ENCODE data around the gene NRG3.

- TF ChIP-seq POLR2AphosphoS5 (IDR thresholded peaks at IDR 0.05; ENCODE audit: borderline replicate concordance, low read depth, low read length) (no peak), EZH2 (IDR thresholded peaks at IDR 0.05) (no peak), FOXP2 (optimal IDR thresholded peaks at IDR 0.05; ENCODE audit: control extremely low read depth, extremely low read length, insufficient read depth) (no peak)
Measured at GRCh38 chr10:82468453-82468852, 593.5 kb downstream of the NRG3 start.

All from SK-N-MC (cell line).